Stomach (tissue), 9 donors: Measurements from ENCODE around the gene TPP2. TPM values are rescaled to one million over a fixed set of nuclear protein-coding genes. Genes with fewer than 3 reads are reported as not detected.

Experiments
- DNase-seq, 2 donors: peaks; one replicate each; pipeline versions ENCODE4 v3.0.0 to v3.0.0-alpha.2; 2013 to 2019
- H3K27ac ChIP-seq, 5 donors: fragments of 200-600 bp in 4 of 5; sonication (generic) in 4 of 5; one replicate each; pipeline ENCODE4 v1.5.1; 2013 to 2019; ENCODE audit warnings: mild to moderate bottlenecking in 1 of 5, moderate library complexity in 1 of 5
- H3K27me3 ChIP-seq, 3 donors: fragments of 200-600 bp; sonication (generic); one replicate each; pipeline ENCODE4 v1.5.1; 2017 to 2019; ENCODE audit warnings: mixed run types in 1 of 3
- H3K36me3 ChIP-seq, 4 donors: fragments of 200-600 bp; sonication (generic); 1 replicate in 3 of 4; 2 replicates in 1 of 4; pipeline ENCODE4 v1.5.1; 2016 to 2019
- H3K4me1 ChIP-seq, 4 donors: fragments of 200-600 bp; sonication (generic); one replicate each; pipeline ENCODE4 v1.5.1; 2016 to 2019
- H3K4me3 ChIP-seq, 4 donors: fragments of 200-600 bp; sonication (generic) in 3 of 4; one replicate each; pipeline ENCODE4 v1.5.1; 2016 to 2019; ENCODE audit warnings: mild to moderate bottlenecking in 1 of 4
- H3K9me3 ChIP-seq, 4 donors: fragments of 200-600 bp; sonication (generic); one replicate each; pipeline ENCODE4 v1.5.1; 2016 to 2019
- EP300 ChIP-seq: sonication (generic); formaldehyde crosslinking; IDR thresholded peaks from one replicate; pipeline ENCODE4 v1.6.1; 2017; ENCODE audit warnings: antibody characterized with exemption
- POLR2A ChIP-seq, 4 donors: fragments of 450-650 bp; IDR thresholded peaks; one replicate each; pipeline ENCODE4 v1.6.1; 2016; ENCODE audit warnings: antibody characterized with exemption in 4 of 4, control low read depth in 2 of 4, mild to moderate bottlenecking in 1 of 4, moderate library complexity in 1 of 4
- POLR2AphosphoS5 ChIP-seq, 3 donors: sonication (generic); formaldehyde crosslinking; IDR thresholded peaks; one replicate each; pipeline ENCODE4 v1.6.1; 2016; ENCODE audit warnings: antibody characterized with exemption in 3 of 3
- WGBS, 5 donors: extraction: QIAGEN DNeasy Blood & Tissue Kit in 3 of 5; methylation state at CpG; one replicate each; pipeline versions ENCODE4 v1.1.5 to v1.1.7; 2013 to 2018; 5-methylcytosine and 5-hydroxymethylcytosine counted together
- intact Hi-C: fragments of 100-400 bp; cut with DNase I; formaldehyde crosslinking; loops from one replicate; pipeline ENCODE4 v1.15.1; 2023; ENCODE audit warnings: low total_unique reads
- polyA plus RNA-seq, 3 donors: library from polyadenylated mRNA; stranded (reverse); fragments of 200-250 nt; gene quantifications; one replicate each; pipeline ENCODE4 v1.2.3, GENCODE V29; 2013
- total RNA-seq, 5 donors: library from RNA; depleted of rRNA; stranded (reverse); fragments of >200 nt; gene quantifications; one replicate each; pipeline versions ENCODE4 v1.1.0 to v1.2.3, GENCODE V29; 2014 to 2016
- TF ChIP-seq, protein P1 (sequence below), 7 experiments: fragments of 450-650 bp in 4 of 7; fragments of 200-600 bp in 3 of 7; sonication (generic) in 3 of 7; IDR thresholded peaks; one replicate each; pipeline ENCODE4 v1.5.1; 2016 to 2019; ENCODE audit warnings: antibody characterized with exemption in 7 of 7, control low read depth in 2 of 7, mild to moderate bottlenecking in 1 of 7
- donor health status: healthy with polysubstance abuse.
- donor health status: Bipolar disorder and iron deficiency.
- donor health status: healthy.

The TPP2 gene
- total and polyA plus RNA-seq, 8 donors, result 10.1 to 103 (median 26.1) TPM

DNA sequence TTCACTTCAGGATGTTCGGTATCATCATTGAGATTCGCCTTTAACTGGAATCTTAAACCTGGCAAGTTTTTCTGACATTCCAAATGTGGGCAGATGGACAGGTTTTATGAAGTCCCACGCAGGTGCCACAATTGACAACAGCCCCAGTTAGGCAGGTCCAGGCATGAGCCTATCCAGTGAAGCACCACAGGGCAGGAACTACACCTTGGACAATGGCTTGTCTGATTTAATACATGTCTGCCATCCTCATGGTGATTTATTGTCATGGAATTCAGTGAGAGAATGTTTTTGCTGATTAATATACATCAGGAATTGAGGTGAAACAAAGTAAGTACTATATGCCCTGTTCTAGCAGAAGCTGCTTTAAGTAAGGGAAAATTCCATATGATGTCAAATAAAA, 10.2 kb upstream of the TPP2 start:
- H3K9me3 ChIP-seq, result no peaks in the 10 kb centered on the region
- peaks cover 0 to 2% (median under 1%) of the 10 kb centered on the region in 4 donors for H3K4me1 ChIP-seq
- intact Hi-C loops, result loop anchor here (10.0 kb wide), 1 partner anchor 258 kb away; the partner anchor contains the start of gene ERCC5
- H3K27me3 ChIP-seq, result peaks cover 0 to 7% (median 4%) of the 10 kb centered on the region in 3 donors
- no peak overlapping the region for H3K4me3 ChIP-seq
- TF ChIP-seq POLR2A (IDR thresholded peaks at IDR 0.05) (no peak), EP300 (no peak), POLR2AphosphoS5 (IDR thresholded peaks at IDR 0.05) (no peak)
- TF ChIP-seq, protein P1, sequence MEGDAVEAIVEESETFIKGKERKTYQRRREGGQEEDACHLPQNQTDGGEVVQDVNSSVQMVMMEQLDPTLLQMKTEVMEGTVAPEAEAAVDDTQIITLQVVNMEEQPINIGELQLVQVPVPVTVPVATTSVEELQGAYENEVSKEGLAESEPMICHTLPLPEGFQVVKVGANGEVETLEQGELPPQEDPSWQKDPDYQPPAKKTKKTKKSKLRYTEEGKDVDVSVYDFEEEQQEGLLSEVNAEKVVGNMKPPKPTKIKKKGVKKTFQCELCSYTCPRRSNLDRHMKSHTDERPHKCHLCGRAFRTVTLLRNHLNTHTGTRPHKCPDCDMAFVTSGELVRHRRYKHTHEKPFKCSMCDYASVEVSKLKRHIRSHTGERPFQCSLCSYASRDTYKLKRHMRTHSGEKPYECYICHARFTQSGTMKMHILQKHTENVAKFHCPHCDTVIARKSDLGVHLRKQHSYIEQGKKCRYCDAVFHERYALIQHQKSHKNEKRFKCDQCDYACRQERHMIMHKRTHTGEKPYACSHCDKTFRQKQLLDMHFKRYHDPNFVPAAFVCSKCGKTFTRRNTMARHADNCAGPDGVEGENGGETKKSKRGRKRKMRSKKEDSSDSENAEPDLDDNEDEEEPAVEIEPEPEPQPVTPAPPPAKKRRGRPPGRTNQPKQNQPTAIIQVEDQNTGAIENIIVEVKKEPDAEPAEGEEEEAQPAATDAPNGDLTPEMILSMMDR (IDR thresholded peaks at IDR 0.05), result no peak
- DNase-seq, result no peak
- WGBS, 5 donors, result 91 to 97% (median 93%) methylated on average over 3 of the region's 3 CpGs
- H3K36me3 ChIP-seq, result no peaks in the 10 kb centered on the region
- H3K27ac ChIP-seq, result no peak overlapping the region

DNA sequence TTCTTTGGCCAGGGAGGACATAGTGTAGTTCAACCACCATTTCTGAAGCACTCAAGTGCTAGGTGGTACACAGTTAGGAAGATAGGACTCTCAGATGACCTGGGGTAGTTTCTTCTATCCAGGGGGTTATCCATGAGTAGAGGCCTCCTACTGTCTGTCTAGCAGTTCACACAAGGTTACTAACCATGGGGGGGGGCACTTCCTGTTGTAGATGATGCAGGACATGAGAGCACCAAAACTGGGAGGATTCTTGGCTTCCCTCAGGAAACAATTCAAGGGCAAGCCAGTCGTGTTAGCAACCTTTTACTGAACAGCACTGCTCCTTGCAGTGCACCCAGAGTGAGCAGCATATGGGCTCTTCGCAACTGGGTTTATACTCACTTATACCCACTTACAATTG, 8.9 kb upstream of the TPP2 start:
- Histone ChIP-seq H3K4me3 (no peak overlapping the region), H3K4me1 (peaks cover 4 to 13% (median 11%) of the 10 kb centered on the region in 4 donors), H3K9me3 (no peaks in the 10 kb centered on the region), H3K36me3 (no peaks in the 10 kb centered on the region), H3K27ac (no peak overlapping the region), H3K27me3 (peaks cover 0 to 7% (median 3%) of the 10 kb centered on the region in 3 donors)
- intact Hi-C loops, result loop anchor here (10.0 kb wide), 1 partner anchor 257 kb away; the partner anchor contains the start of gene ERCC5
- no peak for DNase-seq
- 59 to 65% (median 63%) methylated on average over 2 of the region's 2 CpGs for WGBS, 5 donors
- TF ChIP-seq POLR2AphosphoS5 (IDR thresholded peaks at IDR 0.05) (no peak), POLR2A (IDR thresholded peaks at IDR 0.05) (no peak), EP300 (no peak)
- TF ChIP-seq, protein P1 (IDR thresholded peaks at IDR 0.05), result no peak

DNA sequence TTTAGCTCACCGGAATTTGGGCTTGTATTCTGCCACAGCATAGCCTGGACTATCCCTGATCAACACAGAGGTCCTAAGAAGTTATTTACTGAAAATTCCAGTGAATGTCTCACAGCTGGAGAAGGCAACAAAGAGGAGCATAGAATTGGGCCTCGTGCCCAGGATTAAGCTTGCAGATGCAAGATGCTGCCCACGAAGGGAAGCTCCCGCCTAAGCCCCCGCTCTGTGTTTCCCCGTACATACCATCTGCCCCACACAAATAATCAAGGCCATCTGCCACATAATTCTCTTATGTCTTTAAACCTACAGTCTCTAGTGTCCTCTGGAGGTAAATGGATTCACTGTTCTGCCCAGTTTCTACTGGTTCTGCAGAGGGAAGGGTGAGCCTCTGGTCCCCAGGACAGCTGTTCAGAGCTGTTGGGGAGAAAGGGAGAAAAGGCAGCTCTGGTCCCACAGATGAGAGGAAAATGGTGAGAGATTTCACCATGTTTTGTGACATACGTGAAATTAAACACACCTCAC, 7.4 kb upstream of the TPP2 start:
- H3K27ac ChIP-seq, result no peak overlapping the region
- intact Hi-C loops, result loop anchor here (10.0 kb wide), 1 partner anchor 255 kb away; the partner anchor contains the start of gene ERCC5
- H3K4me1 ChIP-seq, result peaks cover 4 to 16% (median 12%) of the 10 kb centered on the region in 4 donors
- H3K4me3 ChIP-seq, result no peak overlapping the region
- WGBS, 5 donors, result 66 to 83% (median 77%) methylated on average over 7 of the region's 7 CpGs
- no peaks in the 10 kb centered on the region for H3K36me3 ChIP-seq
- DNase-seq, result no peak
- H3K9me3 ChIP-seq, result no peaks in the 10 kb centered on the region
- TF ChIP-seq POLR2AphosphoS5 (IDR thresholded peaks at IDR 0.05), result no peak
- TF ChIP-seq, protein P1 (IDR thresholded peaks at IDR 0.05), result no peak
- TF ChIP-seq EP300, result no peak
- TF ChIP-seq POLR2A (IDR thresholded peaks at IDR 0.05), result no peak
- peaks cover 0 to 7% (median 0%) of the 10 kb centered on the region in 3 donors for H3K27me3 ChIP-seq

DNA sequence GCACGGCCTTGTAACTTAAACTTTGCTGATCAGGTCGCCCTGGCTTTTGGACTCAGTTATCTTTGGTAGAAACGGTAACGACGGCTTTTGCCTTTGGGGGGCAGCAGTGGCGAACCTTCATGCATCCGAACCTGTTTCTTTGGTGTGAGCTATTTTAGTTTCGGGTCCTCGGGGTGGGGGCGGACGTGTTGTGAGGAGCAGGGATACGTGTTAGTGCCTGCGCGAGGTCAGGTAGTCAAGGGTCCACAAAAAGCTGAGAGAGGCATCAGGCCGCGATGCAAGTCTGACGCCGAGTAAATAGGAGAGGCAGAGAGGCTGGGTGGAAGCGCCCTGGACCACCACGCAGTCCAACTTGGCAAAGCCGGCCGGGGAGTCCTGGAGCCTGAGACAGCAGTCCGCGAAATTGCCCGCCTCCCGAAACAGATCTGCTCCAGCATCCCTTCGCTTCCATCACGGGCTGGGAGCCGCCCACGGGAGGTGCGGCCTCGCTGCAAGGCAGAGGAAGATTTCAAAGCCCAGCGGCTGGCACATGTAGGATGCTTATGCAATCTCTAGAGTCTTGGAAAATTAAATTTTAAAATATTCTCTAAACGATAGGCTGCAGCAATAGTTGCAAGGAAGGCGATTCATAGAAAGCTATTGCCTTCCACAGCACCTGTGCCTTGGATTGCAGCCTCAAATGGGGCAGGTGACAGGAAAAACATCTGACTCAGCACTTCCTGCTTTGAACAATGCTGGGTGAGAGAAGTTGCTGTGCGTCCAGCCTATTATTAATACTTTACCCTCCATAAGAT, 4.6 kb upstream of the TPP2 start:
- no peak for TF ChIP-seq EP300
- TF ChIP-seq, protein P1 (IDR thresholded peaks at IDR 0.05), result peak in 5 of 7 experiments; percentile 19 to 53 (median 48)
- no peak for TF ChIP-seq POLR2A (IDR thresholded peaks at IDR 0.05)
- peak in 1 of 3 donors; percentile 13 for TF ChIP-seq POLR2AphosphoS5 (IDR thresholded peaks at IDR 0.05)
- intact Hi-C loops, result no loop called here
- H3K27ac ChIP-seq, result peak overlapping the region; percentile 61 to 82 (median 72)
- no peaks in the 10 kb centered on the region for H3K27me3 ChIP-seq
- no peaks in the 10 kb centered on the region for H3K9me3 ChIP-seq
- no peaks in the 10 kb centered on the region for H3K36me3 ChIP-seq
- H3K4me1 ChIP-seq, result peaks cover 4 to 27% (median 19%) of the 10 kb centered on the region in 4 donors
- peak overlapping the region; percentile 54 to 69 (median 58) for H3K4me3 ChIP-seq
- WGBS, 5 donors, result 0 to 1% (median 0%) methylated on average over 31 to 36 of the region's 36 CpGs
- DNase-seq, result peak; percentile 67 to 89
